ENCODE data around the gene VTA1.

DNA sequence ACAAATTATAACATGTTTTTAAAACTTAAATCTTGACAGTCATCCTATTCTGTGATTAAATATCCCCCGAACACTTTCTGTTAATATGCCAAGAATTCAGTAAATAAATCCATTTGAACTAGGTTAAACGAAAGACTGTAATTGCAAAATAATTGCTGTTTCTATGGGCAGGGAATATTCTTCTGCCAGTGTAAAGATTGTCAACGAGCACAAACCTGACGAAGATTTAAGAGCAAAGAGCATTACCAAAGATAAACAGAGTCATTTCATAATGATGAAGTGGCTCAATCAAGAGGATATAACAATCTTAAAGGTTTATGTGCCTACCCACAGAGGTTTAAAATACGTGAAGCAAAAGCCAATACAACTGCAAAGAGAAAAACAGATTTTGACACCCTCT is 78.5 kb downstream of the VTA1 start:
- TF ChIP-seq EZH2 (IDR thresholded peaks at IDR 0.05; ENCODE audit: insufficient read depth, poor library complexity, severe bottlenecking) (no peak), EZH2phosphoT487 (IDR thresholded peaks at IDR 0.05; ENCODE audit: insufficient read depth, low read depth) (no peak)
